ENCODE measurements around the gene WDSUB1. TPM values are rescaled to one million over a fixed set of nuclear protein-coding genes. Genes with fewer than 3 reads are reported as not detected.

The WDSUB1 gene
- total RNA-seq (2014; rRNA removed), result 3.4 and 6.4 TPM in 2 replicates
- 4.1 TPM for polyA plus RNA-seq (2012)

GRCh38 chr2:159285929-159286708, at the start of gene WDSUB1:
Gene WDSUB1, minus strand, starts transcription at chr2:159286703. Its CDS starts 3,634 bp downstream, at chr2:159283069.
- peak; percentile 55 for DNase-seq (ENCODE audit: low read depth)

GRCh38 chr2:159326569-159327255, 40.2 kb upstream of the WDSUB1 start:
- DNase-seq (ENCODE audit: low read depth), result peak; percentile 27

GRCh38 chr2:159322419-159322818, 35.9 kb upstream of the WDSUB1 start:
- no peak for DNase-seq (ENCODE audit: low read depth)

GRCh38 chr2:159317392-159318088, 31.0 kb upstream of the WDSUB1 start:
- DNase-seq (ENCODE audit: low read depth), result peak; percentile 3

- DNase-seq (ENCODE audit: low read depth), result no peak
These were observed 21.4 kb upstream of the WDSUB1 start for GRCh38 chr2:159307942-159308341.

- DNase-seq (ENCODE audit: low read depth), result no peak
These were observed 14.1 kb upstream of the WDSUB1 start for GRCh38 chr2:159300586-159300985.

GRCh38 chr2:159298967-159299366, 12.5 kb upstream of the WDSUB1 start:
- no peak for DNase-seq (ENCODE audit: low read depth)

GRCh38 chr2:159297042-159297707, 10.7 kb upstream of the WDSUB1 start:
- DNase-seq (ENCODE audit: low read depth), result no peak

- no peak for DNase-seq (ENCODE audit: low read depth)
These were observed 5.7 kb upstream of the WDSUB1 start for GRCh38 chr2:159292157-159292556.

GRCh38 chr2:159290289-159290907, 3.9 kb upstream of the WDSUB1 start:
- peak; percentile 79 for DNase-seq (ENCODE audit: low read depth)

GRCh38 chr2:159287733-159288132, 1.2 kb upstream of the WDSUB1 start:
- DNase-seq (ENCODE audit: low read depth), result no peak

- DNase-seq (ENCODE audit: low read depth), result peak; percentile 93
These were observed 372 bp upstream of the WDSUB1 start for GRCh38 chr2:159286709-159287441.

- no peak for DNase-seq (ENCODE audit: low read depth)
These were observed 1.1 kb downstream of the WDSUB1 start for GRCh38 chr2:159285433-159285832.

- DNase-seq (ENCODE audit: low read depth), result no peak
These were observed 3.0 kb downstream of the WDSUB1 start for GRCh38 chr2:159283529-159283928.

GRCh38 chr2:159281002-159281401, 5.5 kb downstream of the WDSUB1 start:
- DNase-seq (ENCODE audit: low read depth), result no peak

GRCh38 chr2:159279700-159280099, 6.8 kb downstream of the WDSUB1 start:
- no peak for DNase-seq (ENCODE audit: low read depth)

GRCh38 chr2:159275111-159275510, 11.4 kb downstream of the WDSUB1 start:
- no peak for DNase-seq (ENCODE audit: low read depth)

GRCh38 chr2:159272156-159272555, 14.3 kb downstream of the WDSUB1 start:
- no peak for DNase-seq (ENCODE audit: low read depth)

GRCh38 chr2:159270744-159271379, 15.6 kb downstream of the WDSUB1 start:
- no peak for DNase-seq (ENCODE audit: low read depth)

- peak; percentile 29 for DNase-seq (ENCODE audit: low read depth)
These were observed 18.6 kb downstream of the WDSUB1 start for GRCh38 chr2:159267921-159268320.
